ENCODE results near the gene AMN.
A peak's percentile ranks its signal among the peaks of the same experiment; 100 is the strongest.

Gene AMN

DNA sequence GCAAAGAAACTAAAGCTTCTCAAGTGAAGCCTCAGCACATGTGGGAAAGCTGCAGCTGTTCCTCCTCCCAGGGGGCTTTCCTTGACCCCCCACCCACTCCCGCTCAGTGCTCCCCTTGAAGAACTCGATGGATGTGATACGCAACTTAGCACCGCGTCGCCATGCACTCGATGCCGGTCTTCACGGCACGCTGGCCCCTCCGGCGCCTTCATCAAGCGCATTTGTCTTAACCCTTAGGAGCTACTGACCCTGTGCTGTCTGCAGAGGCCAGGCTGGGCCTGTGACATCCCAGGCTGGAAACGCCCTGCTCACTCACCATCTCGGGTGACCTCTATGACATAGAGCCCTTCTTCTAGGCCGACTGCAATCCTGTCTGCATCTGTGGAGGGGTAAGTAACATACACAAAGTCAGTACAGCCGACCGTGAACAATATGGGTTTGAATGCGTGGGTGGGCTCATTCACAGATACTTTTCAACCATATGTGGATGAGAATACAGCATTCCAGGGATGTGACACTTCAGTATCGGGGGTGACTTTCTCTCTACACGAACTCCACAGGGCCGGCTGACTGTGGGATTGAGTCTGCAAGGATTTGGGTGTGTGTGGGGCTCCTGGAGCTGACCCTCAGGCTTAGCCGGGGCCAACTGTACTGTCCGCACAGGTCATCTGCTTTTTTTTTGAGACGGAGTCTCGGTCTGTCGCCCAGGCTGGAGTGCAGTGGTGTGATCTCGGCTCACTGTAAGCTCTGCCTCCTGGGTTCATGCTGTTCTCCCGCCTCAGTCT is 23.1 kb downstream of the AMN start:
- DNase-seq: no peak

DNA sequence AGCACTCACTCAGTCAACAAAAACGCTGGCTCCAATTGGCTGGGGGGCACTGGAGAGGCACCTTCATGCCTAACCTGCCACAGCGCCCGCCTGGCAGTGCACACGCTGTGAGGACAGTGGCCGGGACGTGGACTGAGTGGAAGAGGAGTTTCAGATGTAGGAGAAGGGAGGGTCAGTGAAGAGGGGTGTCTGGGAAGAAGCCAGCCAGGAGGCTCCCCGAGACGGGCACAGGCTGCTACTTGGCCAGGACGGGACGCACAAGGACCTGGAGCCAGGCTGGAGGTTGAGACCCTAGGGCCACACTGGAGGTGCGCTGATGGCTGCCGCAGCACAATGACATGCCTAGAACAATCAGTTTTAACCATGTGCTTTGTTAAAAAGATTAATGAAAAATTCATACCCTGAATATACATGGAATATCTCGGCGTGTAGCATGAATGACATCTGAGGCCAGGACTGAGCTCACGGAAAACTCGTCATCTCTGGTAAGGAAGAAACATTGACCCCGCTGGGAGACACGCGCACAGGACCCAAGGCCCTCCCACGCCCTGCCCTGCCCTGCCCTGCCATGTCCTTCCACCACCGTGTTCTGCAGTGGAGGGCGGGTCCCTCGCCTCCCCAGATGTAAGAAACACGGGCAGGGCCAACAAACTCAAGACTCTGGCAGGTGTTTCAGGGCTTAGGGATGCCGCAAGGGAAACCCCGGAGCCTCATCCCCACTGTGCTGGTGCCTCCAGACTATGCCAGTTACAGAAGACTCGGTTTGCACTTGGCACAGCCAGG is 25.0 kb downstream of the AMN start:
- DNase-seq: no peak

DNA sequence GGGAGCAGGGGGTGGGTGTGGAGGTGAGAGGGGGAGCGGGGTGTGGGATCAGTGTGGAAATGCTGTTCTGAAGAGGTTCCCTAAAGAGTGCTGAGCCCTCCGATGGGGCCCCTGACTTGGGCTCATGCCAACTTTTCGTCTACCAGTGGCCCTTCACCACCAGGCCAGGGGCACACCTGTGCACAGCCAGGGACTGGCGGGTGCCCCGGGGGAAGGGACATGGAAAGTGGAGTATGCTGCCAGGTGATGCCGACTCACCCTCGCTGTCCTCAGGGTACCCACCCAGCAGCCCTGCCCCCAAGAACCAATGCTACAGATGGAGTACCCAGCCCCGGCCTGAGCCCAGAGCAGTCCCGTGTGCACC is 26.2 kb downstream of the AMN start:
- no peak for DNase-seq

DNA sequence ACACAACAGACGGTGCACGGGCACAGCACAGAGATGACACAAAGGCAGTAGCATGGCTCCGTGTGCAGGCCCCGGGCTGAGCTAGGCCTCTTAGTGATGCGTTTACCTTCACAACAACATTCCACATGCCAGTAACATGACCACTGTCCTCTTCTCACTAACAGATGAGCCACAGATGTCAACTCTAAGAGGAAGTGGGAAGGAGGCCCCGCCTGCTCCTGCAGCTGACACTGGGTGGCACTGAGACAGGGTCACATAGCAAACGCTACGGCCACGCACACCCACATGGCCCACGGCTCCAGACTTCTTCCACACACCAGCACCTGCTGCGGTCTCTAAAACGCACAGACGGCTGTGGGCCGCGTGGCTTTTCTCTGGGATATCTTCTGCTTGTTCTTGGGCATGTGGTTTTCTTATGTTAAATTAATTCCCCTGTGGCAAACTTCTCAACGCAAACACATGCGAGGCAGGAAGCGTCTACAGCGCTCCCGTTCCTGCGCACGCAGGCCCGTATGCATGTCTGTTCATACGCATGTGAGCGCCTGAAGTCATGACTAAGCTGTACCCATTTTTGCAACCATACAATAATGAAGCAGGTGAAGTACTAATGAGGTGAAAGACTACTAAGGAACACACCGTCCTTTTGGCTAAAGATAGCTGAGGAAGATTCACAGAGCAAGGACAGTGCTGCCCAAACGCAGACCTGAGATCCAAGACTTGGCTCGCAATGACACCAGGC is 26.8 kb downstream of the AMN start:
- DNase-seq: peak; percentile 11

DNA sequence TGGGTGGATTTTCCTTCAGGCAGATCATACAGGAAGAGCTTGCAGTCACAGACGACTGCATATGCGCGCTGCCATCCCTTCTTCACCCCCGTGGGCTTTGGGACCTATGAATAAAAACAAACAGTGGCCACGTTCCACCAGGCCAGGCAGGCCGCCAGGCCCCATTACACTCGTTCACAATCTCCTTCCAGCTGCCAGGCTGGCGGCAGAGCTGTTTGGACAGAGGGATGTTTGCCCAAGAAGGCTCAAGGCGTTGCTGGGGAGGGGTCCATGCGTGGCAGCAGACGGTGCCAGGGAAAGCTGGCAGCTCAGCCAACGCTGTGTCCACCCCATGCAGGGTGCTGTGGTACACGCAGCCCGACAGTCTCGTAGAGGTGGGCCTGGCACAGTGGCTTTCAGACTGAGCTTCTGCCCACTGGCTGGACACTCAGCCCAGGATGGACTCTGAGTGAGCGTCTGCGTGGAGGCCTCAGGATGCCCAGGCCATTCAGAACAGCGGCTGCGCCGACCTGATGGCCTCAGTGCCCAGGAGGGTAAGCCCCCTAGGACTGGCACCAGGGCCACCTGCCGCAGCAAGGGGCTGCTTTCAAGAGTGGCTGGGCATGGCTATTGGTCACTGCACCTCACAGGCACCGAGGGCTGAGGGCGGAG is 27.5 kb downstream of the AMN start:
- no peak for DNase-seq

DNA sequence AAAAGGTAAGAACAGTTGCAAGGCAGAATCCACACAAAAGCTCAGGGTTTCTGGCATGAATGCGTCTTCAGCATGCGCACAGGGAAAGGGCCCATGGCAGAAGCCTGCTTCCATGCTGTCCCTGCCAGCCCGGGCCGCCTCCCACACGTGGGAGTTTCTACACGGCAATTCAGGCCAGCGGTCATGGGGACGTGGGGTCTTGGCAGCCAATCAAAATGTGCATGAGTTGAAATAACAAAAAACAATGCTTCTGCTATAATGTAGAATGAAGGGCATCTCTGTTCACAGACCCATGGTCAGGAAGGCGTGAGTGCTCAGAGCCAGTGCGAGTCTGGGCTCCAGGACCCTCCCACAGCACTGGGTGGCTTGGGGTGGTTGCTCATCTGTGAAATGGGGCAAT is 28.6 kb downstream of the AMN start:
- DNase-seq: no peak

DNA sequence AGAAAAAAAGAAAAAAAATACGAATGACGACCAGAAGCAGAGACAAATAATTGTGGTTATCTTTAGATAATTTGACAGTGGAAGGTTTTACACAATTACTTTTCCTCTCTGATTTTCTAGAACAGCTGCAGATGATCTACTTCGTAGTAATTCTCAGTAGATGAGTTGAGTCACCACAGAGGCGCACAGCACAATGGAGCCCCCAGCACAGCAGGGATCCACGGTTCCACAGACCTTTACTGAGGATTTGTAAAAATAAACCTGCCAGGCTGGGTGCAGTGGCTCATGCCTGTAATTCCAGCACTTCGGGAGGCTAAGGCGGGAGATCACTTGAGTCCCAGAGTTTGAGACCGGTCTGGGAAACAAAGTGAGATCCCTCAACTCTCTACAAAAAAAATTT is 29.3 kb downstream of the AMN start:
- no peak for DNase-seq

DNA sequence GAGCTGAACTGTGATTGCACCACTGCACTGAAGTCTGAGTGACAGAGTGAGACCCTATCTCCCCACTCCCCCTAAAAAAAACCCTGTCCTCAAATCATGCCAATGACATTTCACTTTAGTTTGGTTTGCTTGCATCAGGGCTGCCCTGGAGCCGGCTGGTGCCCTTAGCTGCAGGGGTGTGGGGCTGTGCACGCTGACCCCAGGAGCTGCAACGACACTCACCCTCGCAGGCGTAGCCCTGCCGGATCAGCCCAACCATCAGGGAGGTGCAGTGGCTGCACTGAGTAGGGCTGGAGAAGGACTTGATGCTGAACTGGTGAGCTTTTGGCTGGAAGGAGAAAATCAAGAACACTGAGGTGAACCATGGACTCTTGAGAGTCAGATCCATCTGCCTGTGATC is 29.8 kb downstream of the AMN start:
- DNase-seq: no peak

DNA sequence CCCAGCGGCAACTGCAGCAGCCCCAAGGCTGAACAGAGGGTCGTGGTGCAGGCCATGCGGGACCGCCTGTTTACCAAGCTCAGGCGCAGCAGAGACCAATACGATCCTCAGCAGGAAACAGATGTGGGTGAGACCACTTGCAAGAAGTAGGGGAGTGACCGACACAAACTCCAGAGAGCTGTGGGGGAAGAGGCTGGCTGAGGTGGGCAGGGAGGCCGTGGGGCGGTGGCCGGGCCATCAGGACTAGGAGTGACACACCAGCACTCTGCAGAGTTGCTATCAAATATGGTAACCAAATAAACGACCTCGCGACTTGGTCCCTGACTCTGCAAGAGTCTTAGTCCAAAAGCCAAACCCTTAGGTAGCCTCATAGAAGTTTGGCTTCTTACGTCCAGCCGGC is 30.6 kb downstream of the AMN start:
- DNase-seq: no peak

DNA sequence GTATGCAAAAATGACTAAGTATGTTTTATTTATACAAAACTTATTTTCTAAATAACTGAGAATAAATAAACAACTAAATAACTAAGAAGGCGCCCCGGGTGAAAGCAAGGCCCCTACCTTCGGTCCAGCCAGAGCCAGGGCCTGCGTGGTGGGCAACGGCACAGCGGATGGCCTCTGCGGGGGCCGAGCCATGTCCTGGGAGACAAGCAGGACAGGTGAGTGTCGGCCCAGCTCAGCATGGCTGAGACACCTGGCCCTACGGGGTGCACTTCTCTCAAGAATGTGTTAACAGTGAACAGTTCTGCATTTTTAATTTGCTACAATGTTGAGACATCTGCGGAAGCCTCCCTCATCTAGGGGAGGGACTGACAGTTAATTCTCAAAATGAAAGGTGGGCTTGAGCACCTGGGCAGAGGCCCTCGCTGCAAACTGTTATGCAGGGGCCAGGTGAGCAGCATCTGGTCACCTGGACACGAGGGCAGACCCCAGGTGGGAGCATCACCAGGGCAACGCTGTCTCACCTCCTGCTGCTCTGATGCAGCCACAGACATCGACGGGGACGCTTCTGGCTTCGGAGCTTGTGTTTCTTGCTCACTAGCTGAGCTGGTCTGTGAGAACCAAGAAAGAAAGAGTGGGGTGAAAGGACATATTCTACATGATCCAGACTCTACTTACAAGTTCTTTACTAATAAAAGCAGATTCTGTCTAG is 31.8 kb downstream of the AMN start:
- no peak for DNase-seq

DNA sequence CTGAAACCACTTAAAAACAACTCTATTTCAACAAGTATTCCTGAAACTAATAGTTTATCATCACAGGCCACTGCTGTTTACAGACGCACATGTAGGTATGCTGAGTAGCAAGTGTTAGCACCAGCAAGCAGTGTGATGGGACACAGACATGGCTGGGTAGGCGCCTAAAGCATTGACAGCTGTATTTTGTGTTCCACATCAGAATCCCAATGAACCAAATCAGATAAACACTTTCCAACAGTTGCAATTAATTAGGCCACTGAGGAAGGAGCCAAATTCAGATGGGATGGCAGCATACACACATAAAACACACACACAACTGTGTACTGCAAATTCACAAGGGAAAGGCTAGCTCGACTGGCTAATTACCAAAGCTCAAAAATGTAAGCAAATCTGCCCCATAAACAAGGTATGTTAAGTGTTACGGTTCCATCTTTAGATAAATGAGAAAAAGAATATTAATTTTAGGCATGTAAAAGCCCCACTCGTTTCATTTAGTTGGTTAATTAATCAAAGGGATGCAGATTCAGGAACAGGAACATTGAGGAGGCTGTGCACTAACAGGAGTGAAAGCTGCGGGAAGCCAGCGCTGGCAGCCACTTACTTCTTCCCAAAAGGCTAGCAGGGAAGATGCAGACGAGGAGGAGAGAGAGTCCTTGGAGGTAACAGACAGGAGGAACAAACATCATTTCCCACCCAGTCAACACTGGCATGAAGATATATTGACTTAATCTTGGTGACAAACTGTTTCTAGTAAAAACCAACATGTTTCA is 33.4 kb downstream of the AMN start:
- DNase-seq: no peak

DNA sequence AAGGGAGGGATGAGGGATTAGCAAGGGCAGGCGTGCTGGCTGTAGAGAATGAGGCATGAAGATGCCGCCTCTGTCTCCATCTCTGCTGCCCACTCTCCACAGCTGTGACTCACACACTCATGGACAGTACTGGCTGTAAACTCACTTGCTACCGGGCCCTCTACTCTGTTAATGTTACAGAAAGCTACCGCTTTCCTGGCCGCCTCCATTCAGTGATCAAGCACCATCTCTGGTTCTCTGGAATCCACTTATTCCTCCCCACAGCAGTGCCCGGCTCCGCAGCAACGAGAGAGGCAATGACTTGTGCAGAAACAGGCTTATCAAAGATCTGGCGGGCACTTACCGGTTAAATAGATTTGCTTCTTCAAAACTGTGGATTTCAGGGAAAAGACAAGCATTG is 34.8 kb downstream of the AMN start:
- DNase-seq: no peak

DNA sequence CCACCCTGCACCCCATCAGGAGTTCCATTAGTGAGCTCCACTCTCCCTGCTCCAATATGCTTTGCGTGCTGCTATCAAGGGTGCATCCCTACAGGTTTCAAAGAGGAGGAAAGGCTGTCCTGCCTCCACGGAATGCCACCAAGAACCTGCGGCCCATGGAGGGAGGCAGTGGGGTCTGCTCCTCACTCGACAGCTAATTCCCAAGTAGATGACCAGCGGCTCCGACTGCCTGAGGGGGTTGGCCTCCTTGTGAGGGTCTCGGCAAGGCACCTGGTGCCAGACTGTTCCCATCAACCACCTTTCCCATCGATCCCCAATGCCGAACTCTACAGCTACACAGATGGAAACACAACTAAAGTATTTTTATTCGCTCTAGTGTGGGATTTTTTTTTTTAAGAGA is 36.0 kb downstream of the AMN start:
- no peak for DNase-seq

DNA sequence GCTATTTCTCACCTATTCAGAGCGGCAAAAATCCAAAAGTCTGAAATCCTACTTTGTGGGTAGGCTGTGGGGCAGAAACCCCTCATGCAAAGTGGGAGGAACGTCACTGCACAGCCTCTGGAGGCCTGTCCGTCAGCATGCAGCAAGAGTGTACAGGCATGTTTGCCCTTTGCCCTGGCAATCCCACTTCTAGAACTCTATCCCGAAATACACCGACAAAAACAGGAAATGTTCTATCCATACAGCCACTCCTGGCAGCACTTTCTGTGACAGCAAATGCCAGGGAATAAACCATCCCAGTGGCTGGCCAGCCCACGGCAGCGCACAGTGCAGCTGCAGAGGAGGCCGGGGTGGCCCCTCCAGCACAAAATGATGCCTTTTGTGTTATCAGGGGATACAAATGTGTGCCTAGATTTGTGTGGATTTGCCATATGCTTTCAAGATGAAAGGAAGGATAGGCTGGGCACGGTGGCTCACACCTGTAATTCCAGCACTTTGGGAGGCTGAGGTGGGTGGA is 39.7 kb downstream of the AMN start:
- DNase-seq: no peak

DNA sequence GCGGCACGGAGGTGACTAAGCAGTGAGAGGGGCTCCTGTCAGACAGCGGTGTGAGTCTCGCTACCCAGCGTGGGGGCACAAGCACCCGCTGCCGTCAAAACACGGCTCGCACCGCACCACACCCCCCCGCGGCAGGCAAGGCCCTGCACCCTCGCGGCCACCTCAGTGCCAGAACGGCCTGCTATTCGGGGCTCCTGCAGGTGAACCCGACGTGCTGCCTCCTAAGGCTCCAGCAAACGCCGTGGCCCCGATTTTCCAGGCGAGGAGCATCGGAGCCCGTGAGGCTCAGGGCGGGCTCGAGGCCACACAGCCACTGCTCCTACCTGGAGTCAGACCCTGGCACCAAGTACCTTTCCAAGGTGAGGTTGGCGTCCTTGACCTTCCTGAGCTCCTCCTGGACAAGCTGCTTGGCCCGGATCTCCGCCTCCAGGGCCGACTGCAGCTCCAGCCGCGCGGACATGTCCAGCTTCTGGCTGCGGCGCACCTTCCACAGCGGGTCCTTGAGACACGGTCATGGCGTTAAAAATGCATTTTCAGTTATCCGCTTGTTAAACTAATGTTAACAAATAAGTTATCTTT is 41.8 kb downstream of the AMN start:
- DNase-seq: no peak

DNA sequence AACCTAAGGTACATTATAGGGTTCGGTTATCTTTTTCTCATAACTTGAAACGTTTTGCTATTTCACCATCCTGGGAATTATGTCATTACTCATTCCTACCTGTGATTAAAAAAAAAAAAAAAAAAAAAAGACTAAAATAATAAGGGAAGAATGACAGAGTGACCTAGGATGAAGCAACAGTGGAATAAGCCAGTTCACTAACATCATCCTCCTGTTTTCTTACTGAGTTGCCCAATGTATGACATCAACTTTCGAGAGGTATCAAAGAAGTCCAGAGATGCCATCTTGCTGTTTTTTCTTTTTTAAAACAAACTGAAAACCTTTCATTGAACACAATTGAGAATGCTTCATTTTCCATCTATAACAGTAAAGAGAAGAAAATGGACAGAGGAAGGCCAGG is 42.8 kb downstream of the AMN start:
- DNase-seq: no peak

DNA sequence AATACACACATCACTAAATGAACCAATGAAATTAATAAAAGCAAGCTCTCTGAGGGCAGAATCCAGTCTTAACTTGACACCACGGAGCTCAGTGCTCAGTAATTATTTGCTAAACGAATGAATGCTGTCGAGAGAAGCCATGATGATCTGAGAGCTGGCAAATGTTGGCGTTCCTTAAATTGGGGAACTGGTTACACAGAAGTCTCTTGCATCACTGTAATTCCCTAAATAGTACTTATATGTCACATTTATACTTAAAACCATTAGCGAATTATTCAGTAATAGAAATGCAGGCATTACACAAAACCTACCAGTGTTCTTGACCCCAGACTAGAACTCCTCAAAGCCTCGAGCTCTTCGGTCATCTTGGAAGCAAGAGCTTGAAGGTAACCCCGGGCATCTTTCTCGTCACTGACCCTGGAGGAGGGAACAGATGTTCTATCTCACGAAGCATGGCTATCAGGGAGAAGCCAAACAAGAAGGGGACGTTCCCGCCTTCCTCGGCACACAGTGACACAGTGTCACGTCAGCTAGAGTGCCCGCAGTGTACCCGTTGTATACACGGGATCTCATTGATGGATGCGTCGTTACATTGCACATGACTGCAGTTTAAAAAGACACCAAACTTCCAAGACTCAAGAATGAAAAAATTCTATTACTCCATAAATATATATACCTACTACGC is 43.6 kb downstream of the AMN start:
- DNase-seq: no peak

DNA sequence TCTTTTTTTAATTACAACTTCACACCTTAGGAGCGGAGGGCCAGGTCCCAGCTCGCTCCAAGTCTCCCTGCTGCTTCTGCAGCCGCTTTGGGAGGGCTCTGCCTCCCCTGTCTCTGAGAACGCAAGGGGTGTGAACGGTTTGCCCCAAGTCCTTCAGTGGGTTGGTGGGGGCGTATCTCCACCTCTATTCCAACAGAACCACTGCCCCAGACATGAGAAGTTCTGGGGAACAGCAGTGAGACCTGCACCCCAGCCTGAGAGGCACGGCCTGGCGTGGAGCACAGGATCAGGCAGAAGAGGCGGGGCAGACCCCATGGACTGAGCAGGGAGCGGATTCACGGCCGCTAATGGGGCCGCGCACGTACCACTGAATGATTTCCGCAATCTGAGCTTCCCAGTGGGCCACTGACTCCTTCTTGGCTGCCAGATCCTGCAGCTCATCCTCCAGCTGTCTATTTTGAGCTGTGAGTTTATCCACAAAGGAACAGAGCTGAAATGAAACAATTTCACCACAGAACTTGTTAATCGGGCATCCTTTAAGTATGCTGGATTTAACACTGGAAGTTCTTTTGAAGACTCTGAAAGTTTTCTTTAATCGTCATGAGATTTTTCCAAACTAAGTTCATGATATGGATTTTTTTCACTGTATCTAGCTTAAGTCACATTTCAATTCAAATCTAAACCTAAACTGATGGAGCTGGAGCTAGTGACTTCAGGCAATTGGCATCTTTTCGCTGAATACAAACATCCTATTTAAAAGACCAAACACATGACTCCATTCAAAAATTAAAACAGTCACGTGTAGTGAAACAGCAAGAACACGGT is 44.4 kb downstream of the AMN start:
- DNase-seq: no peak

DNA sequence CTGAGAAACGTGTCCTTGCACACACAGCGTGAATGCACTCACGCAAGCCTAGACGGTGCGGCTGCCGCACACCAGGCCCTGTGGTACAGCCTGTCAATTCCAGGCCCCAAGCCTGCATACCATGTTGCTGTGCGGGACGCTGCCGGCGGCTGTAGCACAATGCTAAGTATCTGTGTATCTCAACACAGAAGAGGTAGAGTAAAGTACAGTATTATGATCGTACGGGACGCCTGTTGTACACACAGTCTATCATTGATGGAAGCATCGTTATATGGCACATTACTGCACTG is 45.0 kb downstream of the AMN start:
- DNase-seq: no peak

DNA sequence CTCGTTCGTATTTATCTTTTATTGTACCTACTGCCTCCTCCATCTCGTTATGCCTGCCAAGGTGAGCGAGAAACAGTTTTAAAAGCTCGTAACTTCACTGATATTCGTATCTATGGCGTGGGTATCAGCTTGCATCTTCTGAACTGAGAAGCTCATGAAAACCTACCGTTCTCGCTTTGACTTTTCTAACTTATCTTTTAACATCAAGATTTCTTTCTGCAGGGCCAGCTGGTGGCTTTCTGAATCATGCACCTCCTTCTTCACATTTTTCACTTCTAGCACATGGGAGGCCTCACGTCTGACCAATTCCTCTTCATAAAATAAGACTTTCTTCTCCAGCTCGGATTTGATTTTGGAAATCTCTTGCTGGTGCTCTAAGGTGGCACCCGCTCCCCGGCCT is 45.8 kb downstream of the AMN start:
- DNase-seq: no peak
